ENCODE results near the gene FSTL4. TPM values are rescaled to one million over a fixed set of nuclear protein-coding genes. Genes with fewer than 3 reads are reported as not detected.
"Not testable (repeated sequence)": the region's sequence is repeated elsewhere in the genome, so short reads cannot be mapped to it uniquely, and the experiment has no call there.

FSTL4 gene
- polyA plus RNA-seq, 4 donors = 0.25 to 1.5 TPM; not detected in 2

DNA sequence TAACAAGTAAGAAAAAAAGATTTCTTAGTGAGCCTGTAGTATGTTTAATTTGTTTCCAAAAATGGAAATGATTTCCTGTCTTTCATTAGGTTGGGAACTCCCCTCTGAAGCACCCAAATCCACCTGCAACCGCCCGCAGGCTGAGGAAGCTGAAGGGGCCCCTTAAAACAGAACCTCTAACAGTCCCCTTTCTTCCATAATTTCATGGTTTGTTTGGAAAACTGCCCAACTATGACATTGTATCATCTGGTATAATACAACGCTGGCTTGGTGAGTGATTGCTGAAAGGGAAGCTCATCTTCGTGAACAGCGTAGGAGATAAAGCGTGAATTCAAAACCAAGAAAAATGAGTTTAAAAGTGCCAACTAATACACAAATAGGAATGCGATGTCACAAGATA, 215.5 kb downstream of the FSTL4 start:
- Histone ChIP-seq H3K27me3 (ENCODE audit: control insufficient read depth in 3 of 3, insufficient read depth in 3 of 3, low read length in 3 of 3) (peaks cover 0 to under 1% (median 0%) of the 10 kb centered on the region in 3 donors), H3K9me3 (ENCODE audit: control insufficient read depth in 2 of 2, insufficient read depth in 1 of 2, low read depth in 1 of 2, low read length in 1 of 2) (no peaks in the 10 kb centered on the region), H3K27ac (ENCODE audit: low read depth in 1 of 3, low read length in 2 of 3) (no peak overlapping the region), H3K4me1 (ENCODE audit: control insufficient read depth in 3 of 3, insufficient read depth in 2 of 3, low read depth in 1 of 3, low read length in 2 of 3) (no peaks in the 10 kb centered on the region), H3K36me3 (ENCODE audit: control insufficient read depth in 3 of 3, insufficient read depth in 2 of 3, low read depth in 1 of 3, low read length in 3 of 3) (no peaks in the 10 kb centered on the region), H3K4me3 (ENCODE audit: low read depth in 1 of 3, low read length in 3 of 3) (no peak overlapping the region)
- WGBS, 3 donors = 45 to 72% (median 62%) methylated on average over 7 of the region's 7 CpGs
- FAIRE-seq (no peak), DNase-seq (no peak)

- 61 to 76% (median 71%) methylated on average over 6 of the region's 6 CpGs for WGBS, 3 donors
- H3K4me3 ChIP-seq (ENCODE audit: low read depth in 1 of 3, low read length in 3 of 3) = no peak overlapping the region
- no peaks in the 10 kb centered on the region for H3K36me3 ChIP-seq (ENCODE audit: control insufficient read depth in 3 of 3, insufficient read depth in 2 of 3, low read depth in 1 of 3, low read length in 3 of 3)
- FAIRE-seq = no peak
- no peak for DNase-seq
- H3K4me1 ChIP-seq (ENCODE audit: control insufficient read depth in 3 of 3, insufficient read depth in 2 of 3, low read depth in 1 of 3, low read length in 2 of 3) = no peaks in the 10 kb centered on the region
- H3K9me3 ChIP-seq (ENCODE audit: control insufficient read depth in 2 of 2, insufficient read depth in 1 of 2, low read depth in 1 of 2, low read length in 1 of 2) = no peaks in the 10 kb centered on the region
- no peak overlapping the region for H3K27ac ChIP-seq (ENCODE audit: low read depth in 1 of 3, low read length in 2 of 3)
- H3K27me3 ChIP-seq (ENCODE audit: control insufficient read depth in 3 of 3, insufficient read depth in 3 of 3, low read length in 3 of 3) = no peaks in the 10 kb centered on the region
Measured at GRCh38 chr5:133396187-133396741, 216.1 kb downstream of the FSTL4 start.

DNA sequence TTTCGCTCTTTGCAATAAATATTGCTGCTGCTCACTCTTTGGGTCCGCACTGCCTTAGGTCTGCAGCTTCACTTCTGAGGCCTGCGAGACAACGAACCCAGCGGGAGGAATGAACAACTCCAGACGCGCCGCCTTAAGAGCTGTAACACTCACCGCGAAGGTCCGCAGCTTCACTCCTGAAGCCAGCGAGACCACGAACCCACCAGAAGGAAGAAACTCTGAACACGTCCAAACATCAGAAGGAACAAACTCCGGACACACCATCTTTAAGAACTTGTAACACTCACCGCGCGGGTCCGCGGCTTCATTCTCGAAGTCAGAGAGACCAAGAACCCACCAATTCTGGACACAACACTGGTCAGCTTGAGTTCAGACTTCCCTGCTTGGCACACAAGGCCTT, 217.1 kb downstream of the FSTL4 start:
- FAIRE-seq; H3K27me3 ChIP-seq (ENCODE audit: control insufficient read depth in 3 of 3, insufficient read depth in 3 of 3, low read length in 3 of 3); H3K9me3 ChIP-seq (ENCODE audit: control insufficient read depth in 2 of 2, insufficient read depth in 1 of 2, low read depth in 1 of 2, low read length in 1 of 2); H3K4me3 ChIP-seq (ENCODE audit: low read depth in 1 of 3, low read length in 3 of 3); H3K4me1 ChIP-seq (ENCODE audit: control insufficient read depth in 3 of 3, insufficient read depth in 2 of 3, low read depth in 1 of 3, low read length in 2 of 3); DNase-seq; H3K36me3 ChIP-seq (ENCODE audit: control insufficient read depth in 3 of 3, insufficient read depth in 2 of 3, low read depth in 1 of 3, low read length in 3 of 3); H3K27ac ChIP-seq (ENCODE audit: low read depth in 1 of 3, low read length in 2 of 3): not testable (repeated sequence)
- whole genome bisulfite sequencing, 3 donors = 95 to 97% (median 95%) methylated on average over 21 of the region's 21 CpGs

GRCh38 chr5:133394477-133394817, 217.9 kb downstream of the FSTL4 start:
- WGBS, 3 donors = 92 to 96% (median 96%) methylated on average over 15 to 22 of the region's 22 CpGs
- not testable (repeated sequence) for H3K27me3 ChIP-seq (ENCODE audit: control insufficient read depth in 3 of 3, insufficient read depth in 3 of 3, low read length in 3 of 3); FAIRE-seq; H3K27ac ChIP-seq (ENCODE audit: low read depth in 1 of 3, low read length in 2 of 3); H3K4me3 ChIP-seq (ENCODE audit: low read depth in 1 of 3, low read length in 3 of 3); H3K36me3 ChIP-seq (ENCODE audit: control insufficient read depth in 3 of 3, insufficient read depth in 2 of 3, low read depth in 1 of 3, low read length in 3 of 3); H3K4me1 ChIP-seq (ENCODE audit: control insufficient read depth in 3 of 3, insufficient read depth in 2 of 3, low read depth in 1 of 3, low read length in 2 of 3); DNase-seq; H3K9me3 ChIP-seq (ENCODE audit: control insufficient read depth in 2 of 2, insufficient read depth in 1 of 2, low read depth in 1 of 2, low read length in 1 of 2)

- H3K27ac ChIP-seq (ENCODE audit: low read depth in 1 of 3, low read length in 2 of 3) = no peak overlapping the region
- H3K4me1 ChIP-seq (ENCODE audit: control insufficient read depth in 3 of 3, insufficient read depth in 2 of 3, low read depth in 1 of 3, low read length in 2 of 3) = no peaks in the 10 kb centered on the region
- no peak for FAIRE-seq
- H3K27me3 ChIP-seq (ENCODE audit: control insufficient read depth in 3 of 3, insufficient read depth in 3 of 3, low read length in 3 of 3) = no peaks in the 10 kb centered on the region
- H3K9me3 ChIP-seq (ENCODE audit: control insufficient read depth in 2 of 2, insufficient read depth in 1 of 2, low read depth in 1 of 2, low read length in 1 of 2) = no peaks in the 10 kb centered on the region
- no peak for DNase-seq
- H3K4me3 ChIP-seq (ENCODE audit: low read depth in 1 of 3, low read length in 3 of 3) = no peak overlapping the region
- no peaks in the 10 kb centered on the region for H3K36me3 ChIP-seq (ENCODE audit: control insufficient read depth in 3 of 3, insufficient read depth in 2 of 3, low read depth in 1 of 3, low read length in 3 of 3)
- WGBS, 3 donors = 88 to 91% (median 88%) methylated on average over 16 to 17 of the region's 17 CpGs
Measured at GRCh38 chr5:133393776-133394476, 218.4 kb downstream of the FSTL4 start.

DNA sequence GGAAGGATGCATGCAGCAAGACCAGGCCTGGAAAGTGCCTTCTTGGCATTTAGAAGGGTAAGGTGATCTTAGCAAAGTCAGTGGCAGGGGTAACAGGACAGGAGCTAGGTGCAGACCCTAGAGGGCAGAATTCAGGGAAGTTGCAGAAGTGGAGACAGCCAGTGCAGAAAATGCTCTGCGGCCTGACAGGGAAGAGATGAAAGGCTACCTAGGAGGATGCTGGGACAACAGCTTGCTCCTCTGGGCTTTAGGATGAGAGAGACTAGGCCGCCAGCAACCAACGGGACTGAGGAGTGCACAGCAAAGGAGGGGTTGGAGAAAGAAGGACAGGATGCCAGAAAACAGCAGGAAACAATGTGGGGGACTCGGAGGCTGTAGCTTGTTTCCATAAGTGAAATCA, 219.9 kb downstream of the FSTL4 start:
- Histone ChIP-seq H3K4me3 (ENCODE audit: low read depth in 1 of 3, low read length in 3 of 3) (no peak overlapping the region), H3K4me1 (ENCODE audit: control insufficient read depth in 3 of 3, insufficient read depth in 2 of 3, low read depth in 1 of 3, low read length in 2 of 3) (no peaks in the 10 kb centered on the region), H3K27ac (ENCODE audit: low read depth in 1 of 3, low read length in 2 of 3) (no peak overlapping the region), H3K9me3 (ENCODE audit: control insufficient read depth in 2 of 2, insufficient read depth in 1 of 2, low read depth in 1 of 2, low read length in 1 of 2) (no peaks in the 10 kb centered on the region), H3K36me3 (ENCODE audit: control insufficient read depth in 3 of 3, insufficient read depth in 2 of 3, low read depth in 1 of 3, low read length in 3 of 3) (no peaks in the 10 kb centered on the region), H3K27me3 (ENCODE audit: control insufficient read depth in 3 of 3, insufficient read depth in 3 of 3, low read length in 3 of 3) (no peaks in the 10 kb centered on the region)
- no peak for FAIRE-seq
- WGBS, 3 donors = 73 to 78% (median 78%) methylated on average over 4 of the region's 4 CpGs
- no peak for DNase-seq

DNA sequence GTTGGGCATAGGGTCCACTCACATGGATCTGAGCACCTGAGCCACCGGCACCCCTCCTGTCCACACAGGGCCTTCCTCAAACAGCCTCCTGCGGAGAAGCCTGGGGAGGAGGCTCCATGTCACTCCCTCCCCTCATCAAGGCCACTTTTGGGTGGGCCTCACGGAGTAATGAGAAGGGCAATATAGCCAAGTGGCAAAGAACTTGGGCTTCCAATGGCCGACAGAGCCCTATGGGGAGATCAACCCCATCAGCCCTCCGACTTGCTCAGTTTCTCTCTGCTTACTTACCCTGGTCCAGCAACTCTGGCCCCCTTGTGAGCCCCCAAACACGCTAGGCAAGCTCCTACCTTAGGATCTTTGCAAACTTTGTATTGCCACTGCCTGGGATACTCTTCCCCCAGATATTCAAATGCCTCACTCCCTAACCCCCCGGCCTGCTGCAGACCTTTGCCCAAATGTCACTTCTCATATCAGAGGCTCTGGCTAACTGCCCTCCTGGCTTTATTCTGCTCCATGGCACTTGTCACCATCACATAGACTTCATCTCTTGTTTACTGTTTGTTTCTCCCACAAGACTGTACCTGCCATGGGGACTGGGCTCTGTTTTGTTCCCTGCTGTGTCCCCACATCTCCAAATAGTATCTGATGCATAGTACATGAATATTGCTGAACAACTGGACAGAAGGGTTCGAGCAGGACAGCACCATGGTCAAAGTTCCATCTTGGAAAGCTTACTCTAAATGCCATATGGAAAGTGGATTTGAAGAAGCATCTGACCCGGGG, 220.8 kb downstream of the FSTL4 start:
- Histone ChIP-seq H3K27me3 (ENCODE audit: control insufficient read depth in 3 of 3, insufficient read depth in 3 of 3, low read length in 3 of 3) (peaks cover 0 to 2% (median 0%) of the 10 kb centered on the region in 3 donors), H3K4me1 (ENCODE audit: control insufficient read depth in 3 of 3, insufficient read depth in 2 of 3, low read depth in 1 of 3, low read length in 2 of 3) (no peaks in the 10 kb centered on the region), H3K27ac (ENCODE audit: low read depth in 1 of 3, low read length in 2 of 3) (no peak overlapping the region), H3K9me3 (ENCODE audit: control insufficient read depth in 2 of 2, insufficient read depth in 1 of 2, low read depth in 1 of 2, low read length in 1 of 2) (no peaks in the 10 kb centered on the region), H3K36me3 (ENCODE audit: control insufficient read depth in 3 of 3, insufficient read depth in 2 of 3, low read depth in 1 of 3, low read length in 3 of 3) (no peaks in the 10 kb centered on the region), H3K4me3 (ENCODE audit: low read depth in 1 of 3, low read length in 3 of 3) (no peak overlapping the region)
- WGBS, 3 donors = 71 to 86% (median 73%) methylated on average over 9 of the region's 9 CpGs
- DNase-seq (no peak), FAIRE-seq (no peak)

DNA sequence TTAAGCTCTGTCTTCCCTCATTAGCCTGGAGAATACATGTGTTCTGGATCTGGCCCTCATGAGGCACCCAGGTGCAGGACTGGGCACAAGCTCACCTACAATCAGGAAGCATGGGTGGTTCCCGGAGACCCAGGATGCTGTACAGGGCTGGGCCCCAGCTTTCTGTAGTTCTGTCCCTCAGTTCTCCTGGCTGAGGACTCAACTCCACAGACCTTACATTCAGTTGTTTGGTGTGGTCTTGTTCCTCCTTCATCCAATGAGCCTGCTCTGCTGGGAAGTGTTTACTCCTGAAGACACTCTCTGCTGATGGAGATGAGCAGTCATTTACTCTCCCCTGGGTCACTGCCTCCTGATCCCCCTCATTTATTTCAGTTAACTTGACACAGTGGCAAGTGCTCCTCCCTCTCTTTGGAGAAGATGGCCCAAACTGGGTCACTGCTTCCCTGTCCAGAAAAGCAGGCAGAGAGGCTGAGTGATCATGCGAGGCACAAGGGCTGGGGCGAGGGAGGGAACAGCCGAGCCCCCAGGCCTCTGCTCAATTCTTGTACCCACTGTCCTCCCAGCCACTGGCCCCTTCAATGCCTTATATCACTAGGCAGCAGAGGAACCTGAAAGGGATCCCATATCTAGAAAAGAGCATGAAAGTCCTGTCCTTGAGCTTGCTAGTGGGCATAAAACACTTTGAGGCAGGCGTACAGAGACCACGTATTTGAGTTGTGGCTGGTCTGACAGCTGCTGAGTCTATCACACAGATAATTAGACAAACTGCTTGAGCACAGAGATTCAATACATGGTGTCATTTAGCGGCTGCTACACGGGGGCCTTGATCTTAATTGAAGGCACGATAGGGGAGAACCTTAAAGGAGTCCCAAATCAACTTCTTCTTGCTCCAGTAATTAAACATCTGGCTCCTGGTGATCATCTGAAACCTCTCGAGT, 221.7 kb downstream of the FSTL4 start:
- H3K4me1 ChIP-seq (ENCODE audit: control insufficient read depth in 3 of 3, insufficient read depth in 2 of 3, low read depth in 1 of 3, low read length in 2 of 3) = no peaks in the 10 kb centered on the region
- no peak overlapping the region for H3K27ac ChIP-seq (ENCODE audit: low read depth in 1 of 3, low read length in 2 of 3)
- no peak for DNase-seq
- H3K9me3 ChIP-seq (ENCODE audit: control insufficient read depth in 2 of 2, insufficient read depth in 1 of 2, low read depth in 1 of 2, low read length in 1 of 2) = no peaks in the 10 kb centered on the region
- no peak for FAIRE-seq
- H3K36me3 ChIP-seq (ENCODE audit: control insufficient read depth in 3 of 3, insufficient read depth in 2 of 3, low read depth in 1 of 3, low read length in 3 of 3) = no peaks in the 10 kb centered on the region
- H3K27me3 ChIP-seq (ENCODE audit: control insufficient read depth in 3 of 3, insufficient read depth in 3 of 3, low read length in 3 of 3) = peaks cover 0 to 2% (median 0%) of the 10 kb centered on the region in 3 donors
- WGBS, 3 donors = 89 to 92% (median 89%) methylated on average over 10 of the region's 10 CpGs
- H3K4me3 ChIP-seq (ENCODE audit: low read depth in 1 of 3, low read length in 3 of 3) = no peak overlapping the region

Measured in small intestine (tissue), 7 donors.